ENCODE measurements around the gene LRTM1.

Gene LRTM1

DNA sequence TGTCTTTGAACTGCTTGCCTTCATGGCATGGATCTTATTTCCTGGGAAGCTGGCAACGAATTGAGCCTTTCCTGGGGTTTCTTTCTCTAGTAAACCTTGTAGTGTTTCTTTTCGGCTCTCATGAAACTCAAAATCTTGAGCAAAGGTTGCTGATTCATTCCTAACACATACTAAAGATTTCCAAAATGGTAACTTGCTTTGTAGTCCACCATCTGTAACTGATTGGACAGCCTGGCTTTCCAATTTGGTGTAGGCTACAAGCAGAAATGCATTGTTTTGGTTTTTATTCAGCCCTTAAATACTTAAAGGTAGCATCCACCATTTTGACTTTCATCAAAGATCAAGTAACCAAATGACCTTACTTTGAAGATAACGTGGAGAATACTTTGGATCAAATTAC lies 38.1 kb downstream of the LRTM1 start:
- DNase-seq, result no peak

DNA sequence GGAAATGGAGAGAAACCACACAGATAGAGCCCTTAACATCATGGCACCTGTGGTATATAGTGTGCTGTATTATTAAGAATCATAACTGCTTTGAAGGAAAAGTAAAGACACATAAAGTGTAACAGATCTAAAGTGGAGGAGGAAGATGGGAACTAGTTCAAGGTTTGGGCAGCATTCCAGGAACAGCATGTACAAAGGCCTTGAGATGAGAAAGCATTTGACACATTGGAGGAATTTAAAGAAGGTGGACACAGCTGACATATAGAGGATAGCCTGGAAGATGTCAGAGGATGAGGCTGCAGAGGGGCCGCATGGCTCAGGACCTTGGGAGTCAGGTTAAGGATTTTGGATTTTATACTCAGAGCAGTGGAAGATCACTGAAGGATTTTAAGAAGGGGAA lies 39.0 kb downstream of the LRTM1 start:
- DNase-seq, result no peak

DNA sequence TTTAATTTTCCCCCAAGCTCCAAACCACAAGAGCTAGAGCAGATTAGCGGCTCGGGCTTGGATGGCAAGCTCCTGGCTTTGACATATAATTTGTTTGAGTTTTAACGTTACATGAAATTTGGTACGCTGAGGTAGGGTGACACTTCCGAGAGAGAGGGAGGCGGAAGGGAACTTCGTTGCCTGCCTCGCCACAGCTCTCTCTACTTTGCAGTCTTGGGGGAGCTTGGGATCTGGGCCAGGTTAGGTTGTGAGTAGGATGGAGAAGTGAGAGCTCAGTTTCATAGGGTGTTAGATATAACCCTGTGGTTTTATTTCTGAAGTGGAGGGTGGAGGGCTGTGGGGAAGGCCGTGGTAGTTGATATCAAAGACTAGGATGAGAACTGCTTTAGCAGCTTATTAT lies 39.7 kb downstream of the LRTM1 start:
- no peak for DNase-seq

DNA sequence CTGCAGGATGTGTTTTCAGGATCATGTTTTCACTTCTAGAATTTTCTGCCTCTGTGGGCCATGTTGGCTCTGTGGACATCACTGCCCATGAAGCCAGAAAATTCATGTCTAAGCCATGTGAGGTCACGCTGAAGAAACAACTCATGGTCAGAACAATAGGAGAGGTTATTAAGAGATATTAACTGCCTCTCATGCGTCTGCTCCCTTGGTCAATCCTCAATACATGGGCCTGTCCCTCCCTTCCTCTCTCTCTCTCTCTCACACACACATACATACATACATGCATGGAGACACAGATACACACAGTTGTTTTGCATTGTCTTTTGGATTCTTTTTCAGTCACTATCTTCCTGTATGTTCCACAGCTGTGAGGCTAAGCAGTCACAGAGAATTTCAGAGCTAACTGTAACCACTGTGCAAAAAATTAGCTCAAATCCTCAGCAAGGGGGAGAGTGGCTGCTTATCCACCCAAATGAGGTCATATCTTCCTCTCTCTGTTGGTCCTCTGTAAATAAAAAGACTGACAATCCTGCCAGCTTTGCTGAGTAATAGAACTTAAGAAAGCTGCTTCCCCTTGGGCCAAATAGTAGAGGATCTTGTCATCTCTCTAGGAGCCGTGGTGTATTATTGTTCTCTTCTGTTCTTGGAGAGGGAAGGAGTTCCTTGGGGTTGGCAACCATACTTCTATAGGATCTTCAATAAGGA lies 45.6 kb downstream of the LRTM1 start:
- no peak for DNase-seq

DNA sequence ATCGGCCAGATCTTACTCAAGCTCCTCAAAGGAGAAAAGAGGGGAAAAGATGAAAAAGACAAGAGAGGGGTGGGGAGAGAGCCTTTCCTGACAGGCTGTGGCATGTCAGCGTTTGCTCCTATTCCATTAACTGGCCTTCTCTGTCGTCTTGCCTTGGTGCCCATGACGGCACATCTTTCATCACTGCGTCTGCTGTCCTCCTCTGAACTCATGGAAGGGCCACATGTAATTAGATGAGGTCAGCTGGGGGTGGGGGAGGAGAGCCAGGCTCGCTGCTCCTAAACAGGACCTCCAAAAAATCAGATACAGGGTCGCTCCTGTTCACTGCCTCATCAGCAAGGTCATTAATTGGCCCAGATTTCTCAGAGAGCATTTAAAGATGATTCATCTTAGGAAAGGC lies 49.7 kb downstream of the LRTM1 start:
- DNase-seq, result no peak

DNA sequence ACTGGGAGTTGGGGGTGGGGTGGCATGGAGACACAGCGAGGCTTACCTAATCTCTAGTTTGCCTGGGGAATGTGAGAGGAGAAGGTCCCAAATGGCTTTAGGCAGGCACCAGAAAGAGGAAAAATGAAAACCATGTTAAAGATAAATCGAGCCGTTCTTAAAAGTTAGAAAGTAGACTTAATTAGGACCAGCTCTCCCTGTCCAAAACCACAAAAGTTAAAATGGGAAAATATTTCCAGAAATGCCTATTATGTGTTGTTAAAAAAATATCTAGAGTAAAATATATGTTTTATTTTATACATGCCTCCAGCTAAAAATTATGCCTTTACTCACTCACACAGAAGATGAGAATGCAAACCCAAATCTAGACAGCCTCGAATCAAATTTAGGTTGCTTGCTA lies 50.1 kb downstream of the LRTM1 start:
- DNase-seq, result no peak

DNA sequence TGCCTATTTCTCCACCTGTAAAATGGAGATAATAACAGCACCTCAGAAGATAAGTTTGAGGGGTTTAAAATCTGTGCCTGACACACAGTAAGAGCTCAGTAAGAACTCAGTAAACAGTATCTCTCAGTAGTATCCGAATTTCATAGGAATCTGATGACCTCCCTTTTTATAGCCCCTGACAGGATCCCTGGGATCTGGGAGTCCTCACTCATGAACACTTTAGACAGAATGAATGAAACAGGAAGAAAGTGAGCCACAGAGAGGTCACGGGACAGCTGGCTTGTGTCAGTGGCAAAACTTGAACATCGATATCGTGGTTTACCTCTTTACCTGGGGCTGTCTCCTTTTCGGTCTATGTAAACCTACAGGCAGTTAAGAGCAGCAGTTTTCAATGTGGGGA lies 51.2 kb downstream of the LRTM1 start:
- DNase-seq, result no peak

DNA sequence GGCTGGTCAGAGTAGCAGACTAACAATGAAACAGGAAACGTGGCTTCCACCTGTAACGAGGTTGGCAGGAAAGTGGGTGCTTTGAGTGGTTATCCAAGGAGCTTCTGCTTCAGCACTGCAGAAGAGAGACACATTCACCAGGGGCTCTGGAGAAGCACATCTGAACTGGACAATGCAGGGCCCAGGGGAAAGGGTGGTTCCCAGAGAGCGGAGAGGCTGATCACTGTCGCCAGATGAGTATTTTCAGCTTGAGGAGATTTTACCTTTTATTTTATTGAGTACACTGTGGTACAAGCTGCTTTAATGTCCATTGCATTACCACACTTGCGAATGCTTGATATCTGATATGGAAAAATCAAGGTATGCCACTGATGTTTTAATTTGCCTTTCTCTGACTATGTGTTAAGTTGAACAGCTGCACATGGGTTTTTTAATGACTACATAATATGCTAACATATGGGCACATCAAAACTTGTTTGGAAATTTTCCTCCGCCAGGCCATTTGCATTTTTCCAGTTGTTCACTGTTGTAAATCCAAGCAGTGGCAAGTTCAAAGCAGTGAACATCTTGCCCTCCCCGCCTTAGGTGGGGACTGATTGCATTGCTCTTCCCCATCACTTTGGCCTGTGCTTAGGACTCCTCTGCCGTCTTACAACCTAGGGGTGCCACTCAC lies 52.1 kb downstream of the LRTM1 start:
- DNase-seq, result peak; percentile 15

DNA sequence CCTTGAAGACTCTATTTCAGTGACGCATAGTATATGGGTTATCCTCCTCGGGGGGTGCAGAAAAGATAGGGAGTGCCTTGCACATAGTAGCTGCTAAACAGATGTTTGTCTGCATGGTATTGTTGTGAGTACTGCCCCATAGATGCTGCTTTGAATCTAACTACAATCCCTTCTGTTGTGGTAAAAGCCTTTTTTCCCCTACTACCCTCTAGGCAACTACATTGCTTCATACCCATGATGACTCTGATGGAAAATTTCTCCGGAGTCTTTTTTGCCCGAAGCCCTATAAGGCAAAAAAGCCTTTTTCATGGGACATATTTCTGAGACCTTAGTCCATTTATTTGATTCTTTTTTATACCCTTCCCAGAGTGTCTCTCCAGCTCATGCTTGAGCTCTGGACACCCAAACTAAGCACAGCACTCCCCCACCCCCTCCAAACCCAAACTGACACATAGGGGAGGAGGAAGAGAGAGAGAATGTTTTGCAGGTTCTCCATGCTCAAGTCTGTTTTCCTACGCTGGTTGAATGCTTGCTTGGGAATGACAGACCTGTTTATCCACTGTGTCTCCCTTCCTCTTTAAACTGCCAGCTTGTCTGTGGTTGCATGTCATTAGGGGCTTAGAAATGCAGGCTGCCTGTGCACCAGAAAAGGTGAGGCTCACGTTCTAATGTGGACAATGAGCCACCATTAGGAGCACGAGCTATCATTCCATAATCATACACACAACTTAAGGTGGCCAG lies 52.9 kb downstream of the LRTM1 start:
- DNase-seq, result no peak

DNA sequence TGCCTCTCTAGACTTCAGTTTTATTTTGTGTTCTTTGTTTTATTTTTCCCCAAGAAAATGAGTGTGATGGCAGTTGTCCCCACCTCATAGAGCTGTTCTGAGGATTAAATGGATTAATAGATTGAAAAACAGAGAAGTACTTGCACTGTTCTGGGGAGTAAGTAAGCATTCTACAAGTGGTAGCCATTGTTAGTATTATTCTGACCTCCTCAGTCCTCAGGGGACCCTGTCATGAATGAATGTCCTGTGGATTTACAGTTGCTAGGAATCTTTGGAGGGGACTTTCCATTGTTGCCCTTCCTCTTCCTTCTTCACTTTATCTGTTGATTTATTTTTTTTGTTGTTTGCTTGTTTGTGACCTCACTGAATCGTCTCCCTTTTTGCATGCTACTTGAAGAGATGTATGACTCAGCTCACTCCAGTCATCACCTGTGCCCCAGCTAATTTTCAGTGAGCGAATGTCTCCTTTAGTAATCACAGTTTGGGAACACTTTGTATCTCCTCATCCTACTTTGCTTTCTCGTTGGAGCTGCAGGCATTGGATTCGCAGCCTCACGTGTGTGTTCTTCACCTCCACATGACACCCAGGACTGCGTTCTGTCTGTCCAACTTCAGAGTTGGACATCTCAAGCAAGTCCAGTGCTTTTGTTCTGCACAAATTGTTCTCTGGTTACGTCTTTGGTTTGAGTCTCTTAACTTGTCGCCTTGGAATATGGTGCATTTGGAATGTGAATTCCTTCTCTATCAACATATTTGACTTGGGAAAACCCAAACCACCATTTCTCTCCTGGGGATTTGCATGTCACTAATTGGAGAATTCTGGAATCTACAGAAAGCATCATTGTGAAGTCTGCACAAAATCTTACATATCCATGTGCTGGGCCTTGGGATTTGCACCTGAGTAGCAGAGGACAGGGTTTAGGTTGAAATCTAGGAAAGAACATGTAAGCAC lies 54.5 kb downstream of the LRTM1 start:
- DNase-seq, result no peak

DNA sequence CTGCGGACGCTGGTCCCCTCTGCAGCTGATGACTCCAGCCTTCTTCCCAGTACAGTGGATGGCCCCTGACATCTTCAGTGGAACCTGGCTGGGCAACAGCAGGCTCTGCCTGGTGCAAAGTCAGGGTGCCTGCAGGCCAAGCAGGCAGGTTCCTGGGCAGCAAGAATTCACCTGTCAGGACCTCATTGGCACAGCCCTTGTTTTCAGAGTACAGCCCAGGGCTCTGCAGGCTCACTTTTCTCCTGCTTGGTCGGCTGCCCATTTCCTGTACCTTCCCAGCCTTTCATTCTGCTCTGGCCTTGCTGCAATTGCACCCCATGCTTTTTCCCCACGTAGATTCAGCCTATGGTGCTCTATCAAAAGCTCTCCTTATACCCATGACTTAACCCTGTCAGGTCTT lies 56.0 kb downstream of the LRTM1 start:
- no peak for DNase-seq

DNA sequence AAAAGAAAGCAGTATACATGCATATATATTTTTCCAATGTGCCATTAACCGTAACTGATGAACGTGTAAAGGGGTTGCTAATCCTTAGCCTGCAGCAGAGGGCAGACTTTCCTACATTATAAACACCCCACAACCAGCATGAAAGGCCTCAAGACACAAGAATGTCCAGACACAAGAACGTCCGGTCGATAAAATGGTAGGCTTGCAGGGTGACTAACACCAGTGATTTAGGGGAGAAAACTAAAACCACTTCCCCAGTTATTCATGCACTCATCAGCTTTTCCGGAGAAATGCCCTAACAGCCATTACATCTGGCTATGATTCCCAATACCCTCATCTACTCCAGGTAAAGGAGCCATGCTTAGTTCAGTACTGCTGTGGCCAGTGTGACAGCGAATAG lies 57.4 kb downstream of the LRTM1 start:
- DNase-seq, result no peak
